ENCODE measurements around the gene ACTA1.
A peak's percentile ranks its signal among the peaks of the same experiment; 100 is the strongest.
"Not testable (repeated sequence)": the region's sequence is repeated elsewhere in the genome, so short reads cannot be mapped to it uniquely, and the experiment has no call there.

The ACTA1 gene

GRCh38 chr1:229410692-229411433 is 23.0 kb downstream of the ACTA1 start:
- peak; percentile 45 to 97 (median 82) for DNase-seq
- intact Hi-C loops (cut with DNase I) = no loop called here

GRCh38 chr1:229410370-229410691 is 23.6 kb downstream of the ACTA1 start:
- intact Hi-C loops (cut with DNase I) = no loop called here
- peak in 1 of 10 donors; percentile 70 for DNase-seq

- DNase-seq = peak in 1 of 10 donors; percentile 67
- intact Hi-C loops (cut with DNase I) = no loop called here
These were observed 24.1 kb downstream of the ACTA1 start for GRCh38 chr1:229409616-229410369.

- DNase-seq = peak in 8 of 10 donors; percentile 45 to 96 (median 72)
- intact Hi-C loops (cut with DNase I) = no loop called here
These were observed 25.3 kb downstream of the ACTA1 start for GRCh38 chr1:229408458-229409037.

- DNase-seq = peak in 2 of 10 donors; percentile 85 to 89
- intact Hi-C loops (cut with DNase I) = no loop called here
These were observed 26.5 kb downstream of the ACTA1 start for GRCh38 chr1:229407206-229408026.

GRCh38 chr1:229406798-229407197 is 27.1 kb downstream of the ACTA1 start:
- intact Hi-C loops (cut with DNase I) = no loop called here
- no peak for DNase-seq

- no peak for DNase-seq
- intact Hi-C loops (cut with DNase I) = no loop called here
These were observed 30.3 kb downstream of the ACTA1 start for GRCh38 chr1:229403573-229403972.

- intact Hi-C loops (cut with DNase I) = no loop called here
These were observed 30.9 kb downstream of the ACTA1 start for GRCh38 chr1:229402993-229403392.

GRCh38 chr1:229402329-229402728 is 31.6 kb downstream of the ACTA1 start:
- intact Hi-C loops (cut with DNase I); DNase-seq: not testable (repeated sequence)

More at GRCh38 chr1:229402993-229403392, 30.9 kb downstream of the ACTA1 start:
- no peak for DNase-seq

DNA sequence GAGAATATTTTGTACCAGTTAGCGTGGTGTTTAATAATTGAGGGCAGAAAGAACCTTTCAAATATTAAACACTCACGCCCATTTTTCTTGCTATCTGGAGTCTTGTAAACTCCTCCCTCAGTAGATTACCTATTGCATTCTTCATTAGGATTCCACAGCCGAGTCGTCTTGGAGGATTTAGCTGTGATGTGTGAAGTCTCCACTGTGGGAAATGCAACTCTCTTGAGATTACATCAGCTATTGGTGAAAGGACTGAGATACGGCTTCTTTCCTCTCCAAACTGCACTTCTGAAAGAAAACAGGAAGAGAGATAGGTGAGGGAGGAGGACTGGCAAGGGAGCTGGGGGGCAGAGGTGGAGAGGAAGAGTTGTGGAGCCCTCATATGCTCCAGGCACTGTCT is 36.1 kb downstream of the ACTA1 start:
- DNase-seq = no peak
- intact Hi-C loops (cut with DNase I) = no loop called here

DNA sequence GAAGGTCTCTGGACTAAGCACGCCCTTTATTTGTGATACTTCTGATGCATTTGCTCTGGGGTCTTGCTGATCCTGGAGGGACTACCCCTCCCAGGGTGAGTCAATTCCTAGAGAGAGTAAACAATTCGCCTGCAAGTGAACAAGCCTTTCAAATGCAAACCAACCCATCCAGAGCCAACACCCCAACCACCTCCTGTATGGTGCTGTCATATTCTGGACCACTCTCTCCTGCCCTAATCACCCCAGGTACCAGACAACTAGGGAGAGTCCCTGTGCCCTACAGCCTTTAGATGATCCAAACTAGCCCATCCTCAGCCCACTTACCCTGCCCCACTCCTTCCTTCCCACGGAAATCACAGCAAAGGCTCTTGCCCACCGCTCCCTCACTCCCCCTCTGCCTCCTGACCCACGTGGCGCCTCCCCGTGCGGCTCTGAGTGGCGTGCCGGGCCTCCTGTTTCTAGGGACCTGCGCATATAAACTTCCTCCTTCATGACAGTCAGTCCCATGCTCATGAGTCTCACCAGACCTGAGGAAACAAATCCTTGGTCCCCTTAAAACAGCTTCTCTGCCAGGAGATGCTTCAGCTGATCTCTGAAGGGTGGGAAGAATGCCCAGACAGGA is 37.2 kb downstream of the ACTA1 start:
- intact Hi-C loops (cut with DNase I) = no loop called here
- DNase-seq = no peak

DNA sequence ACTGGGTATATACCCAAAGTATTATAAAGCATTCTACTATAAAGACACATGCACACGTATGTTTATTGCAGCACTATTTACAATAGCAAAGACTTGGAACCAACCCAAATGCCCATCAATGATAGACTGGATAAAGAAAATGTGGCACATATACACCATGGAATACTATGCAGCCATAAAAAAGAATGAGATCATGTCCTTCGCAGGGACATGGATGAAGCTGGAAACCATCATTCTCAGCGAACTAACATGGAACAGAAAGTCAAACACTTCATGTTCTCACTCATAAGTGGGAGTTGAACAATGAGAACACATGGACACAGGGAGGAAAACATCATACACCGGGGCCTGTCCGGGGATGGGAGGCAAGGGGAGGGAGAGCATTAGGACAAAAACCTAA is 39.4 kb downstream of the ACTA1 start:
- intact Hi-C loops (cut with DNase I); DNase-seq: not testable (repeated sequence)

DNA sequence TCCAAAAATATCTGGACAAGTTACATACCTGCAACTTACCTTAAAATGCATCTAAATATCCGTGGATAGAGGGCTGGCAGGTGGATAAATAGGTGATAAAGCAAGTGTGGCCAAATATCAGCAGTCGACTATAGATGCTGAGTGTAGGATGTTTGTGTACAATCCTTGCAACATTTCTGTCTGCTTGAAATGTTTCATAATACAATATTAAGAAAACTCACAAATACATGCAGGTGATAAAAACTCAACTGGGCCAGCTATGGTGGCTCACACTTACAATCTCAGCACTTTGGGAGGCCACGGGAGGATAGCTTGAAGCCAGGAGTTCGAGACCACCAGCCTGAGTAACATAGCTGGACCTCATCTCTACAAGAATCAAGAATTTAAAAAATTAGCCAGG is 41.0 kb downstream of the ACTA1 start:
- intact Hi-C loops (cut with DNase I) = no loop called here
- no peak for DNase-seq

DNA sequence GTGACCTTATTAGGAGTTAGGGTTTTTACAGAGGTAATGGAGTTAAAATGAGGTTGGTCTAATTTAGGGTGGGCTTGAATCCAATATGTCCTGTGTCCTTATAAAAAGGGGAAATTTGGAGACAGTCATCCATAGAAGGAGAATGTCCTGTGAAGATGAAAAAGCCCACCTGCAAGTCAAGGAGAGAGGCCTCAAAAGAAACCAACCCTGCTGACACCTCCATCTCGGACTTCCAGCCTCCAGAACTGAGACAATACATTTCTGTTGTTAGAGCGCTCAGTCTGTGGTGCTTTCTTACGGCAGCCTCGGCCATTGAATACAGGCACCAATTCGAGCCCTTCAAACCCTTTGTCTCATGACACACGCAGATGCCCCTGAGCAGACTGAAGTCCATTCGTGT is 43.8 kb downstream of the ACTA1 start:
- intact Hi-C loops (cut with DNase I) = no loop called here
- no peak for DNase-seq

DNA sequence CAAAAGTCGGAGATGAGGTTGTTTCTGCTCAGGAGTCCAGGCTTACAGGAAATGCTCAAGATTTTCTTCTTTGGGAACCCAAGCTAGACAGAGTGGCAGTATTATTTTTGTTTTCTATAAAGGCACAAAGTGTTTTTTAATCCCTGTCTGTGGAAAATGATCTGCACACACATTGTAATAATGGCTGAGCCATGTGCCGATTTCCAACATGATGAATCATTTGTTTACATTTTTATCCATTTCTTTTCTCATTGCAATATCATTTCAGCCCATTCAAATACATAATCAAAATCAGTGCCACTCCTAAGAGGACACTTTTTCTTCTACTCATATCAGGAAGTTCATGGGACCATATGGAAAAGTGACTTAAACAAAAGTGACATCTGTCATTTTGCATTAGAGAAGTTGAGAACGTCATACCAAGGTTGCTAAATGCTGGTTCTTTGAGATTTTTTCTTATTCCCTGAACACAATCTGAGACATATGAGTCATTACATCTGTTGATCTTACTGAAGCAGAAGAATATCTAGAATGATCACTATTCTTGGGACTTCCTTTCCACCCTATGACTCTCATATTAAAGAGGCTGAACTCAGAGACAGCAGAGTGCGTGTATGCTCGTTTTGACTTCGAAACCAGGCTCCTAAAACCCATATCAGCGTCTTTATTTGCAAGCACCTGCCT is 44.9 kb downstream of the ACTA1 start:
- DNase-seq = no peak
- intact Hi-C loops (cut with DNase I) = no loop called here

DNA sequence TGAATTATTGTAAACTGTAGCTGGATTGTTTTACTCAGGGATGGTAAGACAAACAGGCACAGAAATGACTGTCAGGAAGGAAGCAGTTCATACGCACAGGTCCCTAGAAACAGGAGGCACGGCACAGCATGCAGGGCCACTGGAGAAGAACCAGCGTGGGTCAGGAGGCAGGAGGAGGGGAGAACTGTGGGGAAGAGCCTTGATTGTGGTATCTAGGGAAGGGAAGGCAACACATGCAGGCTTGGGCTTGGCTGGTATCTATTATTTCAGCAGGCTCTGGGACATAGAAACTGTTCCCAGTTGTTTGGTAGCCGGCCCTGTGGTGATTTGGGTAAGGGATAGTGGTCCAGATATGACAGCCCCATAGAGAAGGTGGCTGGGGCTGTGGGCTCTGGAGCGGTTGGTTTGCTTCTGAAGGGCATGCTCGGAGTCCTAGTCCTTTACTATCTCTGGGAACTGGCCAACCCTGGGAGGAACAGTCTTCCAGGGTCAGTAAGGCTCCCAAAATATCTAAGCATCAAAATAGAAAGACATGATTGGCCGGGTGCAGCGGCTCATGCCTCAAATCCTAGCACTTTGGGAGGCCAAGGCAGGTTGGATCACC is 47.9 kb downstream of the ACTA1 start:
- DNase-seq = peak in 1 of 10 donors; percentile 31

GRCh38 chr1:229384822-229385221 is 49.1 kb downstream of the ACTA1 start:
- no peak for DNase-seq
- intact Hi-C loops (cut with DNase I) = no loop called here

More for the DNA sequence above, 47.9 kb downstream of the ACTA1 start:
- intact Hi-C loops (cut with DNase I) = no loop called here

- DNase-seq = no peak
- intact Hi-C loops (cut with DNase I) = no loop called here
These were observed 49.9 kb downstream of the ACTA1 start for GRCh38 chr1:229383961-229384360.

GRCh38 chr1:229383188-229383587 is 50.7 kb downstream of the ACTA1 start:
- DNase-seq = no peak
- intact Hi-C loops (cut with DNase I) = no loop called here

Measured in posterior cingulate gyrus (tissue), 11 donors.